HK-2 (cell line): Measurements from ENCODE around the gene ZNF311.
"Not testable (repeated sequence)": the region's sequence is repeated elsewhere in the genome, so short reads cannot be mapped to it uniquely, and the experiment has no call there.

Experiments
- DNase-seq: peaks from one replicate; pipeline ENCODE4 v3.0.0-alpha.2; 2018; ENCODE audit not compliant: unreplicated experiment

ZNF311 gene

DNA sequence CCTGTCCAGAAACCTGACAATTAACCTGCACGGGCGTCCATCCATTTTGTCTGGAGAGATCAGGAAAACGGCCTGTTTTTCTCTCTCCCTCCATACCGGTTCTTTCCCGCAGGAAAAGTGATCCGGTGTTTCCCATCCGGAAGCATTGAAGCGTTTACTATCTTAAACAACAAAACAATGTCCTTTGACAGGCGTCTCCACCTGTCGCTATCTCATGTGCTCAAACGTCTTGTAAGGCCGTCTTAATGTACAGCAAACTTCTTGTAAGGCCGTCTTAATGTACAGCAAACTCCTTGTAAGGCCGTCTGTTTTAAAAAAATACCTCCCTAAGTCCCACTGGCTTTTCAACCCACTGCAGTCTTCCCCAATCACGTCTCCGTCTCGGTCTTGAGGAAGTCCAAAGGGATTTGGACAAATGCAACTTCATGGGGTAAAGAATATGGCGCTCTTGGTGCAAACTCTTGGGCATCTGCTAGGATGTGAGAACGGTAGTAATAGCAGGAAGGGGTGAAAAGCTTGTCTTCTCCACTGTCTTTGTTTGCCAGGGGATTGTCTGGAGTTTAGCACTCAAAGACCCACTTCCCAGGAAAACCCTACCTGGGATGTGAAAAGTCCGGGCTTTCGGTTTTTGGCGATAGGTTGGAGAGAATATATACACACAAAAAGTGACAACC lies 51.4 kb downstream of the ZNF311 start:
- peak; percentile 26 for DNase-seq

DNA sequence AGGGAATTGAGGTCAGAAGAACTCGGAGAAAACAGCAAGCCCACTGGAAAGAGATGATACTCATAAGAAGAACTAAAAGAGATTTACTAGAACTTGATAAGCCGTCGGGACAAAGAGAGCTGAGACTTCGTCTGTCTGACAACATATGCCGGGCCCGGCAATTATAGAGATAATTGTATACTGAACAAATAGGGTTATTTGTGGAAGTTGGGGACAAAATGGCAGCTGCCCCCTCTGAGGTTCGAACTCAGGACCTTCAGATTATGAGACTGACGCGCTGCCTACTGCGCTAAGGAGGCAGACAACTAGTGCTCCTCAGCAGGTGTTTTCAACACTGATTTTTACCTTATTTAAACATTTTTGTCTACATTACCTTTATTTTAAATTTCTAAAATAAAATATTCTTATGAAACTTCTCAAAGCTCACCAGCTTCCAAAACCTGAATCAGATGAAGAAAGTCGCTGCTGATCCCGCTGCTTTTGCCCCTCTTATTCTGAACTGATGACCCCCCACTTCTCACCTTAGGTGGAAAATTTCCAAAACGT lies 52.0 kb downstream of the ZNF311 start:
- peak; percentile 75 for DNase-seq

DNA sequence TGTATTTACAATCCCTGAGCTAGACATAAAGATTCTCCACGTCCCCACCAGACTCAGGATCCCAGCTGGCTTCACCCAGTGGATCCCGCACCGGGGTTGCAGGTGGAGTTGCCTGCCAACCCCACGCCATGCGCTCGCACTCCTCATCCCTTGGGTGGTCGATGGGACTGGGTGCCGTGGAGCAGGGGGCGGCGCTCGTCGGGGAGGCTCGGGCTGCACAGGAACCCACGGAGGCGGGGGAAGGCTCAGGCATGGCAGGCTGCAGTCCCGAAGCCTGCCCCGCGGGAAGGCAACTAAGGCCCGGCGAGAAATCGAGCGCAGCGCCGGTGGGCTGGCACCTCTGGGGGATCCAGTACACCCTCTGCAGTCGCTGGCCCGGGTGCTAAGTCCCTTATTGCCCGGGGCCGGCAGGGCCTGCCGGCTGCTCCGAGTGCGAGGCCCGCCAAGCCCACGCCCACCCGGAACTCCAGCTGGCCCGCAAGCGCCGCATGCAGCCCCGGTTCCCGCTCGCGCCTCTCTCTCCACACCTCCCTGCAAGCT lies 55.4 kb downstream of the ZNF311 start:
- not testable (repeated sequence) for DNase-seq

DNA sequence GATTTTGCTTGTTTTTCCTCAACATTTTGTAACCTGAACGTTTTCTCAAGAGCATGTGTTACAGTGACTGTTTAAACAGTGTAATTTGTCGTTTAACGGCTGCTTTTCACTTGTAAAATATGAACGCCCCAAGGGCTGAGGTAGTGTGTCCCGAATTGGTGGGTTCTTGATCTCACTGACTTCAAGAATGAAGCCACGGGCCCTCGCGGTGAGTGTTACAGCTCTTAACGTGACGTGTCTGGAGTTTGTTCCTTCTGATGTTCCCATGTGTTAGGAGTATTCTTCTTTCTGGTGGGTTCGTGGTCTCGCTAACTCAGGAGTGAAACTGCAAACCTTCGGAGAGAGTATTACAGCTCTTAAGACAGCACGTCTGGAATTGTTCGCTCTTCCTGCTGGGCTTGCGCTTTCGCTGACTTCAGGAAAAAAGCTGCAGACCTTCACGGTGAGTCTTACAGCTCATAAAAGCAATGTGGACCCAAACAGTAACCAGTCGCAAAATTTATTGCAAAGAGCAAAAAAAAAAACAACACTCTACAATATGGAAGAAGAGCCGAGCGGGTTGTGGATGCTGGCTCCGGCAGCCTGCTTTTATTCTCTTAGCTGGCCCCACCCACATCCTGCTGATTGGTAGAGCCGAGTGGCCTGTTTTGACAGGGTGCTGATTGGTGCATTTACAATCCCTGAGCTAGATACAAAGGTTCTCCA lies 56.2 kb downstream of the ZNF311 start:
- DNase-seq: no peak

DNA sequence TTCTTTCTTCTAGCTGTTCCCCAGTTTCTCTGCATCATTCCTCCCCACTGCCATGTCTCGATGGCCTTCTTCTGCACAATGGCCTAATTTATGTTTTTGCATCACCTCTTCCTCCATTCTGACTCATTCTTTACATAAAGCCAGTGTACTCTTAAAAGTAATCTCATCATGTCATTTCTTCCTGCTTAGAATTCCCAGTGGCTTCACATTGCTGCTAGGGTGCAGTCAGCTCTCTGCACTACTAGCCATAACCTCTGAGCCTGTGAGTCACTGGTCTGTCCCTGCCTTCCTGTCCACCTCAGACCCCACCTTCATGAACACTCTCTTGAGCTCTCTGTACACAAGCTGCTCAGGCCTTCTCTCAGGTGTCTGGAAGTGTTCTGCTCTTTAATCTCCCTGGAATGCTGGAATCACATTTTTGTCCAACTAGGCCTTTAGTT lies 57.3 kb downstream of the ZNF311 start:
- peak; percentile 42 for DNase-seq

DNA sequence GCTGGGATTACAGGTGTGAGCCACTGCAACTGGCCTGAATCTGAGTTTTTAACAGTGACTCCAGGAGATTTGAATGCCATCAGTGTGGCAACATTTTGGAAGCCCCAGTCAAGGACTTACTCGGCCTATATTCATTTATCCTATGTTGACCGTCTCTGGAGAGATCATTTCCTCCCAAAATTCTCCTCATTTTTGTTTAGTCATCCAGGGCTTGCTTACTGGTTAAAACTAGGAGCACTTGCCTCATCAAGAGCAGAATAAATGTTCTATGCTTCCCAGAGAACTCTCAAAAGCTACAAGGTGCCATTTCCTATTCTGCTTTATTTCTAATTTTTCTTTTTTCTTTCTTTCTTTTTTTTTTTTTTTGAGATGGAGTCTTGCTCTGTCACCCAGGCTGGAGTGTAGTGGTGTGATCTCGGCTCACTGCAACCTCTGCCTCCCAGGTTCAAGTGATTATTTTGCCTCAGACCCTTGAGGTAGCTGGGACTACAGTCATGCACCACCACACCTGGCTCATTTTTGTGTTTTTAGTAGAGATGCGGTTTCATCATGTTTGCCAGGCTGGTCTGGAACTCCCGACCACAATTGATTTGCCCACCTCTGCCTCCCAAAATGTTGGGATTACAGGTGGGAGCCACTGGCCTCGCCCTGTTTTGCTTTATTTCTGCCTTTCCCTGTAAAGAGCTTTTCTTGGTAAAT lies 57.9 kb downstream of the ZNF311 start:
- no peak for DNase-seq

DNA sequence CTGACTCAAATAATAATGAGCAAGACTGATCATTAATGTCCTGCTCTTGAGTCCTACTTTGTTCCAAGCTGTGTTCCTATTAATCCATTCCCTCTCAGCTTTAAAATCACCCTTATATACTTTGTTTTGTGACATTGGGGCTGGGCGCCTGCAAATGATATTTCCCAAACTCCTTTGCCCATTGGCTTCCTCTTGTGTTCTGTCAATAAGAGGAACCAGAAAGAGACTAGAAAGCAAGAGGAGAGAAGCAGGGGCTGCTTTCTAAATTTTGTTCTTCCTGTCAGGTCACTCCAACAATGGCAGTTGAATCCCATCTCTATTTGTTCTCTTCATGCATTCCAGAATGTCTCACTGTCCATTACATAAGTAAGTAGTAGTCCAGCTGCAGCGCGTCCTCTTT lies 59.8 kb downstream of the ZNF311 start:
- DNase-seq: no peak
